CD4-positive, alpha-beta T cell treated with Interferon gamma for 1 hour (primary cell): ENCODE data around the gene TMTC2.
"Not testable (repeated sequence)": the region's sequence is repeated elsewhere in the genome, so short reads cannot be mapped to it uniquely, and the experiment has no call there.

Experiments
- DNase-seq: peaks from one replicate; pipeline ENCODE4 v3.0.0-alpha.2; 2020

Gene TMTC2

GRCh38 chr12:83097643-83098342 is 411.1 kb downstream of the TMTC2 start:
- no peak for DNase-seq

- DNase-seq, result no peak
These were observed 412.7 kb downstream of the TMTC2 start for GRCh38 chr12:83099436-83099835.

- DNase-seq, result no peak
These were observed 415.8 kb downstream of the TMTC2 start for GRCh38 chr12:83102499-83102898.

GRCh38 chr12:83106873-83107272 is 420.2 kb downstream of the TMTC2 start:
- no peak for DNase-seq

- no peak for DNase-seq
These were observed 423.7 kb downstream of the TMTC2 start for GRCh38 chr12:83110424-83110823.

- no peak for DNase-seq
These were observed 427.2 kb downstream of the TMTC2 start for GRCh38 chr12:83113945-83114344.

- DNase-seq, result no peak
These were observed 428.3 kb downstream of the TMTC2 start for GRCh38 chr12:83114966-83115365.

GRCh38 chr12:83117926-83118325 is 431.2 kb downstream of the TMTC2 start:
- not testable (repeated sequence) for DNase-seq

- DNase-seq, result no peak
These were observed 435.4 kb downstream of the TMTC2 start for GRCh38 chr12:83121897-83122622.

GRCh38 chr12:83122623-83122934 is 435.9 kb downstream of the TMTC2 start:
- no peak for DNase-seq

- no peak for DNase-seq
These were observed 436.3 kb downstream of the TMTC2 start for GRCh38 chr12:83123039-83123438.

- no peak for DNase-seq
These were observed 441.8 kb downstream of the TMTC2 start for GRCh38 chr12:83128540-83128939.

- no peak for DNase-seq
These were observed 443.5 kb downstream of the TMTC2 start for GRCh38 chr12:83130178-83130577.

- DNase-seq, result no peak
These were observed 445.7 kb downstream of the TMTC2 start for GRCh38 chr12:83132360-83132759.

- no peak for DNase-seq
These were observed 449.7 kb downstream of the TMTC2 start for GRCh38 chr12:83136411-83136810.

- no peak for DNase-seq
These were observed 453.4 kb downstream of the TMTC2 start for GRCh38 chr12:83140135-83140534.

- no peak for DNase-seq
These were observed 454.8 kb downstream of the TMTC2 start for GRCh38 chr12:83141460-83141994.

GRCh38 chr12:83142914-83143313 is 456.2 kb downstream of the TMTC2 start:
- DNase-seq, result no peak

- DNase-seq, result no peak
These were observed 457.2 kb downstream of the TMTC2 start for GRCh38 chr12:83143950-83144349.

- no peak for DNase-seq
These were observed 458.7 kb downstream of the TMTC2 start for GRCh38 chr12:83145325-83145840.

- no peak for DNase-seq
These were observed 460.6 kb downstream of the TMTC2 start for GRCh38 chr12:83147341-83147740.

- no peak for DNase-seq
These were observed 463.3 kb downstream of the TMTC2 start for GRCh38 chr12:83149987-83150386.

GRCh38 chr12:83150465-83151189 is 463.9 kb downstream of the TMTC2 start:
- no peak for DNase-seq

- DNase-seq, result no peak
These were observed 466.5 kb downstream of the TMTC2 start for GRCh38 chr12:83153177-83153576.
